ENCODE data around the gene TPGS1. TPM values are rescaled to one million over a fixed set of nuclear protein-coding genes. Genes with fewer than 3 reads are reported as not detected.

TPGS1 gene, protein sequence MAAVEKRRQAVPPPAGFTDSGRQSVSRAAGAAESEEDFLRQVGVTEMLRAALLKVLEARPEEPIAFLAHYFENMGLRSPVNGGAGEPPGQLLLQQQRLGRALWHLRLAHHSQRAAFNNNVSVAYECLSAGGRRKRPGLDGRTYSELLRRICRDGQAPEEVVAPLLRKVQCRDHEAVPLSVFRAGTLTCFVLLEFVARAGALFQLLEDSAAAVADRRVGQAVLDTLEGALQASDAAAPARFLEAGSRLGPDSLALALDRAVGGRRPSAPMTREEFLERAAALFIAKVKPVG
- polyA plus RNA-seq (2013, experiment 1 of 2): 6.3 TPM
- polyA plus RNA-seq (2013, experiment 2 of 2): 6.2 TPM

- peak within 1 kb of the TSS; percentile 84 for H2AFZ ChIP-seq (ENCODE audit: low read length)
- H2BK120ac ChIP-seq (ENCODE audit: low read depth, low read length): peak within 1 kb of the TSS; percentile 58
- H3K4me2 ChIP-seq (ENCODE audit: insufficient read depth, low read length, poor library complexity, severe bottlenecking): peak within 1 kb of the TSS; percentile 71
- H3K27me3 ChIP-seq (ENCODE audit: control insufficient read depth in 3 of 3, insufficient read depth in 3 of 3, low read depth in 1 of 3, low read length in 3 of 3): no peaks in the 10 kb centered on the region
- peak within 1 kb of the TSS; percentile 89 for H4K8ac ChIP-seq (ENCODE audit: low read depth, low read length)
- H3K14ac ChIP-seq (ENCODE audit: low read length): no peak within 1 kb of the TSS
- peaks cover 2% of the 10 kb centered on the region for H3K79me1 ChIP-seq (ENCODE audit: low read depth, low read length)
- peak within 1 kb of the TSS; percentile 85 for H2AK5ac ChIP-seq (ENCODE audit: low read depth, low read length)
- no peak within 1 kb of the TSS for H4K91ac ChIP-seq (ENCODE audit: low read depth, low read length, poor library complexity)
- peak within 1 kb of the TSS; percentile 73 for H2BK12ac ChIP-seq (ENCODE audit: low read length)
- H3K23ac ChIP-seq (ENCODE audit: low read depth, low read length, poor library complexity): peak within 1 kb of the TSS; percentile 85
- peaks cover 0 to 4% of the 10 kb centered on the region in 2 donors for H3K9me3 ChIP-seq (replicated peaks in 1 of 2; ENCODE audit: control insufficient read depth in 2 of 2, insufficient read depth in 1 of 2, low read depth in 1 of 2, low read length in 2 of 2)
- H3K18ac ChIP-seq (ENCODE audit: low read length): peak within 1 kb of the TSS; percentile 99
- peaks cover 2 to 9% of the 10 kb centered on the region in 2 donors for H3K36me3 ChIP-seq (replicated peaks in 1 of 2; ENCODE audit: control insufficient read depth in 2 of 2, insufficient read depth in 2 of 2, low read length in 2 of 2)
- H3K27ac ChIP-seq (replicated peaks; ENCODE audit: low read length): peak within 1 kb of the TSS; percentile 97
- H2BK5ac ChIP-seq (ENCODE audit: low read length): peak within 1 kb of the TSS; percentile 76
- peak within 1 kb of the TSS; percentile 96 for H3K9ac ChIP-seq (ENCODE audit: low read depth, low read length, poor library complexity)
- peak; percentile 99 for DNase-seq (ENCODE audit: low spot score)
- peak within 1 kb of the TSS; percentile 78 to 94 for H3K4me3 ChIP-seq (ENCODE audit: low read length in 2 of 2)
- H3K4ac ChIP-seq (ENCODE audit: low read length): peak within 1 kb of the TSS; percentile 55
- no CpG with 5 or more reads among the region's 81 CpGs for WGBS, 2 donors (ENCODE audit: extremely low coverage in 2 of 2, insufficient read length in 2 of 2, insufficient replicate concordance in 1 of 2)
- peak within 1 kb of the TSS; percentile 88 for H2BK15ac ChIP-seq (ENCODE audit: low read length)
- H3K4me1 ChIP-seq (ENCODE audit: control insufficient read depth in 2 of 2, insufficient read depth in 1 of 2, low read depth in 1 of 2, low read length in 2 of 2): peaks cover 16 to 19% of the 10 kb centered on the region in 2 donors
These were observed at the start of gene TPGS1 for GRCh38 chr19:507286-508203. Gene TPGS1 (plus strand): TSS chr19:507497. CDS start chr19:507507, 10 bp downstream.

DNA sequence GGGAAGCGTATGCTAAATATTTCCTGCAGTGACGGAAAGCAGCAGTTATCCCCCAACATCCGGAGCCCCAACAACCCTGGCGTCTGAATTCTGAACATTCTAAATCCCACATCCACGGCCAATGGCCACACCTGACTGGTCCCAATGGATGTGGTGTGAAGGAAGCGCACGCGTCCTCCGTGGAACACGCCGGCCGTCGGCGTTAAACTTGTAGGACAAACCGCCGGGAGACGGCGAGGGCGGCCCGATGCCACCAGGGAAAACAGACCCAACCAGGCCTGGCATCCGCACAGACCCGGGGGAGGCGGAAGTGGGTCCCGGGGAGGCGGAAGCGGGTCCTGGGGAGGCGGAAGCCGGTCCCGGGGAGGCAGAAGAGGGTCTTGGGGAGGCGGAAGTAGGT, 49.7 kb upstream of the TPGS1 start:
- Histone ChIP-seq H2BK15ac (ENCODE audit: low read length) (no peak overlapping the region), H3K36me3 (replicated peaks in 1 of 2; ENCODE audit: control insufficient read depth in 2 of 2, insufficient read depth in 2 of 2, low read length in 2 of 2) (no peaks in the 10 kb centered on the region), H2BK120ac (ENCODE audit: low read depth, low read length) (no peak overlapping the region), H3K79me1 (ENCODE audit: low read depth, low read length) (peaks cover 12% of the 10 kb centered on the region), H3K4me2 (ENCODE audit: insufficient read depth, low read length, poor library complexity, severe bottlenecking) (no peak overlapping the region), H3K4ac (ENCODE audit: low read length) (no peak overlapping the region), H3K18ac (ENCODE audit: low read length) (no peak overlapping the region), H3K14ac (ENCODE audit: low read length) (peak overlapping the region; percentile 82), H3K4me1 (ENCODE audit: control insufficient read depth in 2 of 2, insufficient read depth in 1 of 2, low read depth in 1 of 2, low read length in 2 of 2) (peaks cover 5 to 10% of the 10 kb centered on the region in 2 donors), H3K4me3 (ENCODE audit: low read length in 2 of 2) (no peak overlapping the region), H2AK5ac (ENCODE audit: low read depth, low read length) (no peak overlapping the region), H3K27me3 (ENCODE audit: control insufficient read depth in 3 of 3, insufficient read depth in 3 of 3, low read depth in 1 of 3, low read length in 3 of 3) (peaks cover 0 to 21% (median 12%) of the 10 kb centered on the region in 3 experiments), H4K91ac (ENCODE audit: low read depth, low read length, poor library complexity) (no peak overlapping the region), H2BK12ac (ENCODE audit: low read length) (no peak overlapping the region), H4K8ac (ENCODE audit: low read depth, low read length) (no peak overlapping the region), H3K23ac (ENCODE audit: low read depth, low read length, poor library complexity) (no peak overlapping the region), H2BK5ac (ENCODE audit: low read length) (peak overlapping the region; percentile 53), H3K9ac (ENCODE audit: low read depth, low read length, poor library complexity) (no peak overlapping the region), H3K9me3 (replicated peaks in 1 of 2; ENCODE audit: control insufficient read depth in 2 of 2, insufficient read depth in 1 of 2, low read depth in 1 of 2, low read length in 2 of 2) (peaks cover 3 to 7% of the 10 kb centered on the region in 2 donors), H2AFZ (ENCODE audit: low read length) (no peak overlapping the region), H3K27ac (replicated peaks; ENCODE audit: low read length) (no peak overlapping the region)
- DNase-seq (ENCODE audit: low spot score): no peak
- WGBS, 2 donors (ENCODE audit: extremely low coverage in 2 of 2, insufficient read length in 2 of 2, insufficient replicate concordance in 1 of 2): no CpG with 5 or more reads among the region's 30 CpGs

DNA sequence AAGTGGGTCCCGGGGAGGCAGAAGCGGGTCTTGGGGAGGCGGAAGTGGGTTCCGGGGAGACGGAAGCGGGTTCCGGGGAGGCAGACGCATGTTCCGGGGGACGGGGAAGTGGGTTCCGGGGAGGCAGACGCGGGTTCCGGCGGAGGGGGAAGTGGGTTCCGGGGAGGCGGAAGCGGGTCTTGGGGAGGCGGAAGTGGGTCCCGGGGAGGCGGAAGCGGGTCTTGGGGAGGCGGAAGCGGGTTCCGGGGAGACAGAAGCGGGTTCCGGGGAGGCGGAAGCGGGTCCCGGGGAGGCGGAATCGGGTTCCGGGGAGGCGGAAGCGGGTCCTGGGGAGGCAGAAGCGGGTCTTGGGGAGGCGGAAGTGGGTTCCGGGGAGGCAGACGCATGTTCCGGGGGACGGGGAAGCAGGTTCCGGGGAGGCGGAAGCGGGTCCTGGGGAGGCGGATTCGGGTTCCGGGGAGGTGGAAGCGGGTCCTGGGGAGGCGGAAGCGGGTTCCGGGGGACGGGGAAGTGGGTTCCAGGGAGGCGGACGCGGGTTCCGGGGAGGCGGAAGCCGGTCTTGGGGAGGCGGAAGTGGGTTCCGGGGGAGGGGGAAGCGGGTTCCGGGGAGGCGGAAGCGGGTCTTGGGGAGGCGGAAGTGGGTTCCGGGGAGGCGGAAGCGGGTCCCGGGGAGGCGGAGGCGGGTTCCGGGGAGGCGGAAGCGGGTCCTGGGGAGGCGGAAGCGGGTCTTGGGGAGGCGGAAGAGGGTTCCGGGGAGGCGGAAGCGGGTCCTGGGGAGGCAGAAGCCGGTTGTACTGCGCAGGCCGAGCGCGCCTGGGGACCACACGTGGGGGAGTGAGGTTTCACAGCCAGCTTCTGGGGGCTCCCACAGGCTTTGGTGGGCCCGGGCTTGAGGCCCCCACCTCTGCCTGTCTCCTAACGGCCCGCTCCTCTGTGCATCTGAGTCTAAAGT, 48.9 kb upstream of the TPGS1 start:
- Histone ChIP-seq H3K4me3 (ENCODE audit: low read length in 2 of 2) (no peak overlapping the region), H3K4ac (ENCODE audit: low read length) (no peak overlapping the region), H3K9me3 (replicated peaks in 1 of 2; ENCODE audit: control insufficient read depth in 2 of 2, insufficient read depth in 1 of 2, low read depth in 1 of 2, low read length in 2 of 2) (peaks cover 3 to 7% of the 10 kb centered on the region in 2 donors), H3K36me3 (replicated peaks in 1 of 2; ENCODE audit: control insufficient read depth in 2 of 2, insufficient read depth in 2 of 2, low read length in 2 of 2) (no peaks in the 10 kb centered on the region), H3K27me3 (ENCODE audit: control insufficient read depth in 3 of 3, insufficient read depth in 3 of 3, low read depth in 1 of 3, low read length in 3 of 3) (peaks cover 0 to 27% (median 13%) of the 10 kb centered on the region in 3 experiments), H3K27ac (replicated peaks; ENCODE audit: low read length) (no peak overlapping the region), H2BK15ac (ENCODE audit: low read length) (no peak overlapping the region), H4K8ac (ENCODE audit: low read depth, low read length) (no peak overlapping the region), H3K23ac (ENCODE audit: low read depth, low read length, poor library complexity) (no peak overlapping the region), H2BK120ac (ENCODE audit: low read depth, low read length) (no peak overlapping the region), H3K9ac (ENCODE audit: low read depth, low read length, poor library complexity) (no peak overlapping the region), H3K4me2 (ENCODE audit: insufficient read depth, low read length, poor library complexity, severe bottlenecking) (no peak overlapping the region), H2BK12ac (ENCODE audit: low read length) (no peak overlapping the region), H3K4me1 (ENCODE audit: control insufficient read depth in 2 of 2, insufficient read depth in 1 of 2, low read depth in 1 of 2, low read length in 2 of 2) (peaks cover 5 to 10% of the 10 kb centered on the region in 2 donors), H2AFZ (ENCODE audit: low read length) (no peak overlapping the region), H3K18ac (ENCODE audit: low read length) (no peak overlapping the region), H4K91ac (ENCODE audit: low read depth, low read length, poor library complexity) (no peak overlapping the region), H3K14ac (ENCODE audit: low read length) (no peak overlapping the region), H3K79me1 (ENCODE audit: low read depth, low read length) (peaks cover 12% of the 10 kb centered on the region), H2AK5ac (ENCODE audit: low read depth, low read length) (no peak overlapping the region), H2BK5ac (ENCODE audit: low read length) (peak overlapping the region; percentile 53)
- no CpG with 5 or more reads among the region's 89 CpGs for WGBS, 2 donors (ENCODE audit: extremely low coverage in 2 of 2, insufficient read length in 2 of 2, insufficient replicate concordance in 1 of 2)
- DNase-seq (ENCODE audit: low spot score): no peak

Measured in neuronal stem cell (in vitro differentiated cells).